Bronchial epithelial cell (primary cell): ENCODE results near the gene SLC30A5. TPM values are rescaled to one million over a fixed set of nuclear protein-coding genes. Genes with fewer than 3 reads are reported as not detected.
"Not testable (repeated sequence)": the region's sequence is repeated elsewhere in the genome, so short reads cannot be mapped to it uniquely, and the experiment has no call there.

ENCODE experiments used
- DNase-seq: peaks from one replicate; pipeline ENCODE4 v3.0.0-alpha.2; 2010; ENCODE audit warnings: low read depth
- FAIRE-seq: peaks from 2 replicates; lab custom pipeline; 2011; peaks lifted over from hg19 to GRCh38; lab: Jason Lieb, UNC
- H3K27me3 ChIP-seq: 2 replicates; pipeline ENCODE4 v1.5.1; 2011; ENCODE audit warnings: low read length; ENCODE audit not compliant: control insufficient read depth, insufficient read depth
- H3K36me3 ChIP-seq: 2 replicates; pipeline ENCODE4 v1.5.1; 2011; ENCODE audit warnings: low read length; ENCODE audit not compliant: control insufficient read depth, insufficient read depth
- H3K4me3 ChIP-seq: 2 replicates; pipeline ENCODE4 v1.5.1; 2011; ENCODE audit warnings: mild to moderate bottlenecking, low read depth, low read length, control low read depth
- total RNA-seq: library from RNA; depleted of rRNA; stranded (reverse); fragments of >200 nt; gene quantifications from 2 replicates; pipeline ENCODE4 v1.2.1, GENCODE V29; 2014
- TF ChIP-seq, protein P1 (sequence below): IDR thresholded peaks from 2 replicates; pipeline ENCODE4 v1.5.1; 2011; ENCODE audit warnings: mild to moderate bottlenecking, moderate library complexity, low read length, control low read depth, inconsistent platforms; ENCODE audit not compliant: insufficient read depth, severe bottlenecking

SLC30A5 gene
- total RNA-seq, 1 donor from 2014 or later, result 55.3 TPM

DNA sequence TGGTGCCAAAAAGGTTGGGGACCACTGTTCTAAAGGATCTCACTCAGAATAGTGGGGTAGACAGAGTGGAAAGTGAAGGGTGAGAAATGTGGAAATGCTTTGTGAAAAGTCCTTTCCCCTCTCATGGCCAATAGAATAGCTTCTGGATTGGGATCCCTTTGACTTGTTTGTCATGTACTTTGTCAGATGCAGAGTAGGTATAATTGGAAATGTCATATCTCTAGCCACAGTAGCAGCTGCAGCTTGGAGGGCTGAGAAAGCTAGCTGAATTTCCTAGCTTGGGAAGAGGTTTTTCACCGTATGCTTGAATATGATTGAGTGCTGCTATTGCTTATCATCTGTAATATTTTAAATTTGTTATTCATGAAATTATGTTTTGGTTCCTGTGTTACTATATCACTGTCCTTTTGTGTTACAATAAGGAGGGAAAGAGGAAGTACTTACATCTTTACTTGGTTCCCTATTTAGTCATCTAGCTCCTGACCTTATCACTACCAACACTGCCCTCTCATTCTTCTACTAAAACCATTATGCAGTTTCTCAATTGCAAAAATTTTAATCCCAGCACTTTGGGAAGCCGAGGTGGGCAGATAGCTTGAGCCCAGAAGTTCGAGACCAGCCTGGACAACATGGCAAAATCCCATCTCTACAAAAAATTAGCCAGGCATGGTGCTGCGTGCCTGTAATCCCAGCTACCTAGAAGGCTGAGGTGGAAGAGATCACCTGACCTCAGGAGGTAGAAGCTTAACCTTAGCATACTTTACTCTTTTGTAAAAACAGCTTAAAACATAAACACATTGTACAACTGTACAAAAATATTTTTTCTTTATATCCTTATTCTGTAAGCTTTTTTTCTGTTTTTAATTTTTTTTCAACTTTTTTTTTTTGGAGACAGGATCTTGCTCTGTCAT is 12.4 kb downstream of the SLC30A5 start:
- Histone ChIP-seq H3K36me3 (peaks cover 3% of the 10 kb centered on the region), H3K4me3 (no peak overlapping the region), H3K27me3 (no peaks in the 10 kb centered on the region)
- FAIRE-seq (no peak), DNase-seq (no peak)
- TF ChIP-seq, protein P1, sequence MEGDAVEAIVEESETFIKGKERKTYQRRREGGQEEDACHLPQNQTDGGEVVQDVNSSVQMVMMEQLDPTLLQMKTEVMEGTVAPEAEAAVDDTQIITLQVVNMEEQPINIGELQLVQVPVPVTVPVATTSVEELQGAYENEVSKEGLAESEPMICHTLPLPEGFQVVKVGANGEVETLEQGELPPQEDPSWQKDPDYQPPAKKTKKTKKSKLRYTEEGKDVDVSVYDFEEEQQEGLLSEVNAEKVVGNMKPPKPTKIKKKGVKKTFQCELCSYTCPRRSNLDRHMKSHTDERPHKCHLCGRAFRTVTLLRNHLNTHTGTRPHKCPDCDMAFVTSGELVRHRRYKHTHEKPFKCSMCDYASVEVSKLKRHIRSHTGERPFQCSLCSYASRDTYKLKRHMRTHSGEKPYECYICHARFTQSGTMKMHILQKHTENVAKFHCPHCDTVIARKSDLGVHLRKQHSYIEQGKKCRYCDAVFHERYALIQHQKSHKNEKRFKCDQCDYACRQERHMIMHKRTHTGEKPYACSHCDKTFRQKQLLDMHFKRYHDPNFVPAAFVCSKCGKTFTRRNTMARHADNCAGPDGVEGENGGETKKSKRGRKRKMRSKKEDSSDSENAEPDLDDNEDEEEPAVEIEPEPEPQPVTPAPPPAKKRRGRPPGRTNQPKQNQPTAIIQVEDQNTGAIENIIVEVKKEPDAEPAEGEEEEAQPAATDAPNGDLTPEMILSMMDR, result no peak

DNA sequence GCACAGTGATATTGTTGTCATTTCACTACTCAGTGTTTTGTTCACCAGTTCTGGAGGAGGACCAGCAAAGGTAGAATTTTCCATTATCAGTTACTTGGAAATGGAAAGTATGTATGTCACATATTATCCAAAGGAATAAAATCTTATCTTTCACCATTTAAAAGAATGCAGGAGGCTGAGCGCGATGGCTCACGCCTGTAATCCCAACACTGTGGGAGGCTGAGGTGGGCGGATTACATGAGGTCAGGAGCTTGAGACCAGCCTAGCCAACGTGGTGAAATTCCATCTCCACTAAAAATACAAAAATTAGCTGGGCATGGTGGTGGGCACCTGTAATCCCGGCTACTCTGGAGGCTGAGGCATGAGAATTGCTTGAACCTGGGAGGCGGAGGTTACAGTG is 14.6 kb downstream of the SLC30A5 start:
- not testable (repeated sequence) for H3K36me3 ChIP-seq, H3K4me3 ChIP-seq, DNase-seq, FAIRE-seq, H3K27me3 ChIP-seq

DNA sequence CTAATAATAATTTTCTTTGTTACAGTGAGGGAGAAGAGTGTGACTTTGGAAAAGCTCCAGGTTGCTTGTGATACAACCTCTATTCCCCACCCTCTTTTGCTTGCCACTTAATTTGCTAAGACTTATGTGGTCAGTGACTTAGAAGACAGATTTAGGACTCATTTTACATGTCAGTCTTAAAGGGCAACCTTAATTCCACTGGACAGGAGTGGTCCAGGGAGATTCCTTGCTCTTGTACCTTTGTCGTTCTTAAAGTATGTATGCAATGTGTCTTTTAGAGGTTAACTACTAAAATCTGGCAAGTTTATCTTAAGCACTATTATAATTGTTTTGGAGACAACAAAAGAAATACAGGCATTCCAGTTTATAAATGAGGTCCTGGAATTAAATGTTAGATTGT is 20.0 kb downstream of the SLC30A5 start:
- Histone ChIP-seq H3K36me3 (no peaks in the 10 kb centered on the region), H3K27me3 (no peaks in the 10 kb centered on the region), H3K4me3 (no peak overlapping the region)
- no peak for DNase-seq
- FAIRE-seq, result no peak
- TF ChIP-seq, protein P1, result no peak

DNA sequence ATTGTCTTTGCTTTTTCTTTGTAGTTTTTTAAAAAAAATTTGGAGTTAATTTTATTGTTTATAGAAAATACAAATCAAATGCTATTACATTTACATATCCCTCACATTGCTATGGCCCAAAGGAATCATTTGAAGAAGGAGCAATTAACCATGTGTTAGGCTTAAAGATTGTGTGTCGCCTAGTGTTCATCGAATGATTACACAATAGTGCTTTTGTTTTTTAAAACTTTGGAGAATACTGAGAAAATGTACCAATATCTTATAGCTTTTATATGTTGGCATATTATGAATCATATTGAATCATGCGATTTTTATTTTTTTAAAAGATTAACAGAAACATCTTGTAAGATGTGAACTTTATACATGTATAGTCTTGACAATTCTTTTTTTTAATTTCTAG is 21.7 kb downstream of the SLC30A5 start:
- H3K36me3 ChIP-seq, result no peaks in the 10 kb centered on the region
- FAIRE-seq (no peak), DNase-seq (no peak)

DNA sequence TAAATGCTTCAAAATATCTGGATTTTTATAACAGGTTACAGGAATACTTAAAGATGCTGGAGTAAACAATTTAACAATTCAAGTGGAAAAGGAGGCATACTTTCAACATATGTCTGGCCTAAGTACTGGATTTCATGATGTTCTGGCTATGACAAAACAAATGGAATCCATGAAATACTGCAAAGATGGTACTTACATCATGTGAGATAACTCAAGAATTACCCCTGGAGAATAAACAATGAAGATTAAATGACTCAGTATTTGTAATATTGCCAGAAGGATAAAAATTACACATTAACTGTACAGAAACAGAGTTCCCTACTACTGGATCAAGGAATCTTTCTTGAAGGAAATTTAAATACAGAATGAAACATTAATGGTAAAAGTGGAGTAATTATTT is 35.6 kb downstream of the SLC30A5 start:
- TF ChIP-seq, protein P1, result no peak
- Histone ChIP-seq H3K27me3 (no peaks in the 10 kb centered on the region), H3K4me3 (no peak overlapping the region), H3K36me3 (no peaks in the 10 kb centered on the region)
- FAIRE-seq, result no peak
- peak; percentile 63 for DNase-seq

More for the DNA sequence above, 21.7 kb downstream of the SLC30A5 start:
- TF ChIP-seq, protein P1, result no peak
- H3K4me3 ChIP-seq, result no peak overlapping the region
- H3K27me3 ChIP-seq, result no peaks in the 10 kb centered on the region

DNA sequence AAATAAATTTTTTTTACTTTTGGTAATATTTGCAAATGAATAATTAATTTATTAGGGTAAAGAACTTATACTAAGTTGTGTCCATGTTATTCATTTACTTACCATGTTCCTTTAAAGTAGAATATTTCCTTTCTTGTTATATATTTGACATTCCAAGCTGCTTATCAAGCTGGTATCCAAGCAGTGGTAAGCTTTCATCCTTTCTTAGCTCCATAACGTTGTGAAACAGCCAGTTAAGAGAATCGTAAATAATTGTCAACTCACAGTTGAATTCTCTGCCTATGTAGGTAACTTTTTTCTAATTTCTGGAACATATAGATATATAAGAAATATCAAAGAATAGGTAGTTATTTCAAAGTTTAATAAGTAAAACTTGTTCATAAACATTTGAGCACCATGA is 36.4 kb downstream of the SLC30A5 start:
- DNase-seq (no peak), FAIRE-seq (no peak)
- H3K36me3 ChIP-seq, result no peaks in the 10 kb centered on the region
- TF ChIP-seq, protein P1, result no peak
- H3K4me3 ChIP-seq, result no peak overlapping the region
- no peaks in the 10 kb centered on the region for H3K27me3 ChIP-seq
